ENCODE data around the gene GARIN5B. TPM values are rescaled to one million over a fixed set of nuclear protein-coding genes. Genes with fewer than 3 reads are reported as not detected.

GARIN5B gene
- total and polyA plus RNA-seq, 2 of the 13 experiments (the other 11 are each of a cell fraction or from before 2014, with no cell fraction given) = not detected

- Histone ChIP-seq H3K79me2 (ENCODE audit: insufficient read depth, low read length) (no peaks in the 10 kb centered on the region), H3K36me3 (replicated peaks in 1 of 2; ENCODE audit: control insufficient read depth in 1 of 2, insufficient read depth in 2 of 2, low read length in 2 of 2) (no peaks in the 10 kb centered on the region; a peak in 1 of 5 replicates), H3K9me3 (ENCODE audit: low read length) (no peaks in the 10 kb centered on the region), H3K9ac (ENCODE audit: insufficient read depth, low read depth, low read length) (no peak overlapping the region), H4K20me1 (ENCODE audit: insufficient read depth, low read length) (0 out of 2 replicates have a peak, but pooled peaks cover 4% of the 10 kb centered on the region), H2AFZ (ENCODE audit: low read length) (no peak overlapping the region), H3K4me2 (ENCODE audit: low read depth, low read length) (no peak overlapping the region), H3K4me3 (replicated peaks in 1 of 3; ENCODE audit: insufficient read depth in 1 of 3, low read depth in 2 of 3, low read length in 3 of 3) (no peak overlapping the region), H3K27ac (ENCODE audit: extremely low read length, insufficient read depth, low read length) (no peak overlapping the region), H3K27me3 (ENCODE audit: control insufficient read depth in 1 of 2, insufficient read depth in 2 of 2, low read length in 2 of 2) (peaks cover 8 to 49% of the 10 kb centered on the region in 2 experiments), H3K4me1 (ENCODE audit: insufficient read depth, low read length) (peaks cover 19% of the 10 kb centered on the region)
- CTCF ChIA-PET (ENCODE audit: low intra/inter-chr PET ratio, low total read pairs) = no interaction called here
- in situ Hi-C loops (cut with HindIII; ENCODE audit: extremely low pct_ligation_motif_present, low pct_unique_long_range_greater_than_20kb) = no loop called here
- DNase-seq (ENCODE audit: low spot score) (no peak), FAIRE-seq (no peak), ATAC-seq (no peak)
- intact Hi-C loops (cut with micrococcal nuclease; ENCODE audit: unreplicated experiment) = no loop called here
- TF ChIP-seq NBN (conservative IDR thresholded peaks at IDR 0.05) (no peak), ZNF547 (CRISPR knock-in tag; IDR thresholded peaks at IDR 0.05) (0 out of 2 replicates have a peak, but pooled peaks have one; percentile 23)
- 27% methylated on average over 24 of the region's 25 CpGs for WGBS (ENCODE audit: low lambda C conversion rate)
- POLR2A ChIA-PET = interaction anchor here (0.9 to 1.8 kb wide), 2 partner anchors 13 to 19 kb away, joined by 3 to 4 read pairs; partner anchors contain the start of gene KMT5C
- no TSS peak for BruUV-seq (replicated peaks)
Observed at GRCh38 chr19:55352549-55353145, 10.4 kb downstream of the GARIN5B start.

- intact Hi-C loops (cut with micrococcal nuclease; ENCODE audit: unreplicated experiment) = no loop called here
- FAIRE-seq = no peak
- H3K27ac ChIP-seq (ENCODE audit: extremely low read length, insufficient read depth, low read length) = no peak overlapping the region
- TF ChIP-seq ZNF883 (CRISPR knock-in tag; IDR thresholded peaks at IDR 0.05; ENCODE audit: not compliant biosample characterization) (no peak), GTF2F1 (IDR thresholded peaks at IDR 0.05; ENCODE audit: low read length) (no peak), ARNT2 (CRISPR knock-in tag; IDR thresholded peaks at IDR 0.05; ENCODE audit: low read depth) (no peak), HNF1B (CRISPR knock-in tag; IDR thresholded peaks at IDR 0.05) (no peak), ZNF225 (CRISPR knock-in tag; IDR thresholded peaks at IDR 0.05) (no peak), PBX3 (CRISPR knock-in tag; IDR thresholded peaks at IDR 0.05; ENCODE audit: borderline replicate concordance) (no peak), ELK4 (CRISPR knock-in tag; IDR thresholded peaks at IDR 0.05; ENCODE audit: borderline replicate concordance) (no peak), ZNF253 (CRISPR knock-in tag; IDR thresholded peaks at IDR 0.05; ENCODE audit: borderline replicate concordance) (no peak), GMEB1 (CRISPR knock-in tag; IDR thresholded peaks at IDR 0.05; ENCODE audit: borderline replicate concordance) (no peak), KAT7 (CRISPR knock-in tag; IDR thresholded peaks at IDR 0.05; ENCODE audit: borderline replicate concordance) (no peak)
Observed at GRCh38 chr19:55352040-55352439, 11.0 kb downstream of the GARIN5B start.

More at GRCh38 chr19:55352040-55352439, 11.0 kb downstream of the GARIN5B start:
- Histone ChIP-seq H3K9ac (ENCODE audit: insufficient read depth, low read depth, low read length) (no peak overlapping the region), H4K20me1 (ENCODE audit: insufficient read depth, low read length) (0 out of 2 replicates have a peak, but pooled peaks cover 4% of the 10 kb centered on the region), H3K27me3 (ENCODE audit: control insufficient read depth in 1 of 2, insufficient read depth in 2 of 2, low read length in 2 of 2) (peaks cover 7 to 48% of the 10 kb centered on the region in 2 experiments), H3K4me3 (replicated peaks in 1 of 3; ENCODE audit: insufficient read depth in 1 of 3, low read depth in 2 of 3, low read length in 3 of 3) (no peak overlapping the region), H3K9me3 (ENCODE audit: low read length) (no peaks in the 10 kb centered on the region), H3K4me2 (ENCODE audit: low read depth, low read length) (no peak overlapping the region), H2AFZ (ENCODE audit: low read length) (no peak overlapping the region), H3K79me2 (ENCODE audit: insufficient read depth, low read length) (no peaks in the 10 kb centered on the region), H3K4me1 (ENCODE audit: insufficient read depth, low read length) (peaks cover 19% of the 10 kb centered on the region), H3K36me3 (replicated peaks in 1 of 2; ENCODE audit: control insufficient read depth in 1 of 2, insufficient read depth in 2 of 2, low read length in 2 of 2) (no peaks in the 10 kb centered on the region; a peak in 1 of 5 replicates)
- DNase-seq (ENCODE audit: low spot score) (no peak), ATAC-seq (no peak)
- ChIA-PET POLR2A (interaction anchor here (0.9 to 1.8 kb wide), 2 partner anchors 13 to 18 kb away, joined by 3 to 4 read pairs; partner anchors contain the start of gene KMT5C), CTCF (ENCODE audit: low intra/inter-chr PET ratio, low total read pairs) (no interaction called here)
- no TSS peak for BruUV-seq (replicated peaks)
- in situ Hi-C loops (cut with HindIII; ENCODE audit: extremely low pct_ligation_motif_present, low pct_unique_long_range_greater_than_20kb) = no loop called here
- WGBS (ENCODE audit: low lambda C conversion rate) = no CpG with 5 or more reads among the region's 6 CpGs
